ENCODE data around the gene TMEM253.

DNA sequence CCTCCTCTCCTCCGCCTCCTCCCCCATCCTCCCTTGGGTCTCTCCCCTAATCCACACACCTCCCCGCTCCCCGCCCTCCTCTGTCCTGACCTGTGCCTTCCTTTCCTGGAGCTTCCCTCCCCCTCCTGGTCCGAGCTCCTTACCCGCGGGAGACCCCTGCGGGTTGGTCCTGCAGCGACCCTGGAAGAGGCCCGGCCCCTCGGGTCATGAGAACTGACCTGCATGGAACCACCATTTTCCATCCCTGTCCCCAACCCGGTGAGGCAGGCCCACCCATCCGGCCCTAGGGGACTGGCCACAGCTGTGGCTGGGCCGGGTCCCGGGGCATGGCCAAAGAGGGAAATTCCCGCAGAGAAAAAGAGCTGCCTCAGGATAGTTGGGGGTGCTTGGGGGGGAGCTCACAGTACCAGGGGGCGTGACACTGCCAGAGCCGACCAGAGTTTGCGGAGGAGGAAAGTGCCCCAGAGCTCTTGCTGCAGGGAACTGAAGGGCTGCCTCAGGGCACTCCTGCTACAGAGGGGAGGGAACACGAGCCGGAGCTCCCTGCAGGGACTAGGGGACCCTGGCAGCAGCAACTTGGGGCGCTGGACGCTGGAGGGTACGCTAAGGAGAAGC lies 30.1 kb upstream of the TMEM253 start:
- TF ChIP-seq, protein P1, sequence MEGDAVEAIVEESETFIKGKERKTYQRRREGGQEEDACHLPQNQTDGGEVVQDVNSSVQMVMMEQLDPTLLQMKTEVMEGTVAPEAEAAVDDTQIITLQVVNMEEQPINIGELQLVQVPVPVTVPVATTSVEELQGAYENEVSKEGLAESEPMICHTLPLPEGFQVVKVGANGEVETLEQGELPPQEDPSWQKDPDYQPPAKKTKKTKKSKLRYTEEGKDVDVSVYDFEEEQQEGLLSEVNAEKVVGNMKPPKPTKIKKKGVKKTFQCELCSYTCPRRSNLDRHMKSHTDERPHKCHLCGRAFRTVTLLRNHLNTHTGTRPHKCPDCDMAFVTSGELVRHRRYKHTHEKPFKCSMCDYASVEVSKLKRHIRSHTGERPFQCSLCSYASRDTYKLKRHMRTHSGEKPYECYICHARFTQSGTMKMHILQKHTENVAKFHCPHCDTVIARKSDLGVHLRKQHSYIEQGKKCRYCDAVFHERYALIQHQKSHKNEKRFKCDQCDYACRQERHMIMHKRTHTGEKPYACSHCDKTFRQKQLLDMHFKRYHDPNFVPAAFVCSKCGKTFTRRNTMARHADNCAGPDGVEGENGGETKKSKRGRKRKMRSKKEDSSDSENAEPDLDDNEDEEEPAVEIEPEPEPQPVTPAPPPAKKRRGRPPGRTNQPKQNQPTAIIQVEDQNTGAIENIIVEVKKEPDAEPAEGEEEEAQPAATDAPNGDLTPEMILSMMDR (conservative IDR thresholded peaks at IDR 0.05 in 1 of 2, IDR thresholded peaks at IDR 0.05 in 1 of 2; ENCODE audit: extremely low read depth in 1 of 2, insufficient read depth in 1 of 2, low read depth in 1 of 2, low read length in 2 of 2), result no peak
- TF ChIP-seq EZH2 (IDR thresholded peaks at IDR 0.05; ENCODE audit: borderline replicate concordance, low read length), result no peak
